MM.1S (cell line): ENCODE results near the gene SPATA12.

Experiments
- DNase-seq: peaks from one replicate; pipeline ENCODE4 v3.0.0-alpha.2; 2015
- H2AFZ ChIP-seq: fragments of 300-600 bp; sonication (generic); 2 replicates; pipeline ENCODE4 v1.6.0; 2016; ENCODE audit warnings: antibody characterized with exemption, low read length
- H3F3A ChIP-seq: fragments of 300-600 bp; sonication (generic); 2 replicates; pipeline ENCODE4 v1.6.1; 2016; ENCODE audit warnings: mild to moderate bottlenecking, antibody characterized with exemption, low read length, moderate library complexity, mixed read lengths; ENCODE audit not compliant: insufficient read depth
- H3K27ac ChIP-seq: fragments of 300-600 bp; sonication (generic); 2 replicates; pipeline ENCODE4 v1.5.1; 2016; ENCODE audit warnings: mild to moderate bottlenecking, low read length
- H3K27me3 ChIP-seq: fragments of 300-600 bp; sonication (generic); replicated peaks from 2 replicates; pipeline ENCODE4 v1.6.0; 2016; ENCODE audit warnings: low read length; ENCODE audit not compliant: insufficient read depth
- H3K36me3 ChIP-seq: fragments of 300-600 bp; sonication (generic); replicated peaks from 2 replicates; pipeline ENCODE4 v1.6.1; 2016; ENCODE audit warnings: mild to moderate bottlenecking, low read length, mixed read lengths; ENCODE audit not compliant: insufficient read depth
- H3K4me1 ChIP-seq: fragments of 300-600 bp; sonication (generic); 2 replicates; pipeline ENCODE4 v1.6.1; 2016; ENCODE audit warnings: low read length, mixed read lengths
- H3K4me2 ChIP-seq: fragments of 300-600 bp; sonication (generic); 2 replicates; pipeline ENCODE4 v1.6.0; 2016; ENCODE audit warnings: low read depth, low read length
- H3K4me3 ChIP-seq: fragments of 300-600 bp; sonication (generic); 2 replicates; pipeline ENCODE4 v1.5.1; 2016; ENCODE audit warnings: low read length, mixed read lengths
- H3K79me2 ChIP-seq: fragments of 300-600 bp; sonication (generic); 2 replicates; pipeline ENCODE4 v1.6.1; 2016; ENCODE audit warnings: mixed run types, low read length, mixed read lengths
- H3K9ac ChIP-seq: fragments of 300-600 bp; sonication (generic); 2 replicates; pipeline ENCODE4 v1.6.1; 2016; ENCODE audit warnings: low read length, mixed read lengths
- H3K9me2 ChIP-seq: fragments of 300-600 bp; sonication (generic); replicated peaks from 2 replicates; pipeline ENCODE4 v1.6.1; 2016; ENCODE audit warnings: mild to moderate bottlenecking, low read length, mixed read lengths; ENCODE audit not compliant: insufficient read depth
- H3K9me3 ChIP-seq: fragments of 300-600 bp; sonication (generic); replicated peaks from 2 replicates; pipeline ENCODE4 v1.6.1; 2016; ENCODE audit warnings: mild to moderate bottlenecking, low read length, mixed read lengths; ENCODE audit not compliant: insufficient read depth
- H4K20me1 ChIP-seq: fragments of 300-600 bp; sonication (generic); 2 replicates; pipeline ENCODE4 v1.6.1; 2016; ENCODE audit warnings: mild to moderate bottlenecking, low read length, moderate library complexity, mixed read lengths; ENCODE audit not compliant: insufficient read depth
- EZH2 ChIP-seq: fragments of 300-600 bp; sonication (generic); optimal IDR thresholded peaks from 2 replicates; pipeline ENCODE3; 2017; ENCODE audit warnings: low read depth, mild to moderate bottlenecking, antibody characterized with exemption, low read length, mixed read lengths
- EZH2phosphoT487 ChIP-seq: fragments of 300-600 bp; sonication (generic); IDR thresholded peaks from 2 replicates; pipeline ENCODE4 v1.6.1; 2018; ENCODE audit warnings: antibody characterized with exemption, low read length
- TF ChIP-seq, protein P1 (sequence below): fragments of 300-600 bp; sonication (generic); IDR thresholded peaks from 2 replicates; pipeline ENCODE4 v1.5.1; 2016; ENCODE audit warnings: antibody characterized with exemption, low read length, mixed read lengths

SPATA12 gene

DNA sequence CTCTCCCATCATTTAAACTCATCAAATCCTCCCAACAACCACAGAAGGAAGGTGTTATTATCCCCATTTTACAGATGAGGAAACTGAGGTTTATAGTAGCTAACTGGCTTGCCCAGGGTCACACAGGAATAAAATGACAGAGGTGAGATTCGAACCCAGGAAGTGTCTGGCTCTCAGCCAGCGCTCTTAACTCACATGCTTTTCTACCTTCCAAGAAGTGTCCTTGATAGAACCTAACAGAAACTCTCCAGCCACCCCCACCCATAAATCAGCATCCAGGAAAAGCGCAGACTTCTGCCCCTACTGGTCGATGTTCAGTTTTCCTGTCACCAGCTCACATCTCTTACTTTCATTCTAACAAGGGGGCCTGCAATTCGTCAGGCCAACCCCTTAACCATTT lies 51.7 kb downstream of the SPATA12 start:
- Histone ChIP-seq H3K36me3 (no peaks in the 10 kb centered on the region), H3K79me2 (no peaks in the 10 kb centered on the region), H3K27ac (no peak overlapping the region), H3K9me3 (no peaks in the 10 kb centered on the region), H3K9ac (no peak overlapping the region), H3K9me2 (no peaks in the 10 kb centered on the region), H3K4me3 (no peak overlapping the region), H2AFZ (no peak overlapping the region), H4K20me1 (no peaks in the 10 kb centered on the region), H3F3A (no peaks in the 10 kb centered on the region), H3K4me2 (no peak overlapping the region), H3K4me1 (no peaks in the 10 kb centered on the region), H3K27me3 (no peaks in the 10 kb centered on the region)
- DNase-seq, result peak; percentile 11
- TF ChIP-seq, protein P1, sequence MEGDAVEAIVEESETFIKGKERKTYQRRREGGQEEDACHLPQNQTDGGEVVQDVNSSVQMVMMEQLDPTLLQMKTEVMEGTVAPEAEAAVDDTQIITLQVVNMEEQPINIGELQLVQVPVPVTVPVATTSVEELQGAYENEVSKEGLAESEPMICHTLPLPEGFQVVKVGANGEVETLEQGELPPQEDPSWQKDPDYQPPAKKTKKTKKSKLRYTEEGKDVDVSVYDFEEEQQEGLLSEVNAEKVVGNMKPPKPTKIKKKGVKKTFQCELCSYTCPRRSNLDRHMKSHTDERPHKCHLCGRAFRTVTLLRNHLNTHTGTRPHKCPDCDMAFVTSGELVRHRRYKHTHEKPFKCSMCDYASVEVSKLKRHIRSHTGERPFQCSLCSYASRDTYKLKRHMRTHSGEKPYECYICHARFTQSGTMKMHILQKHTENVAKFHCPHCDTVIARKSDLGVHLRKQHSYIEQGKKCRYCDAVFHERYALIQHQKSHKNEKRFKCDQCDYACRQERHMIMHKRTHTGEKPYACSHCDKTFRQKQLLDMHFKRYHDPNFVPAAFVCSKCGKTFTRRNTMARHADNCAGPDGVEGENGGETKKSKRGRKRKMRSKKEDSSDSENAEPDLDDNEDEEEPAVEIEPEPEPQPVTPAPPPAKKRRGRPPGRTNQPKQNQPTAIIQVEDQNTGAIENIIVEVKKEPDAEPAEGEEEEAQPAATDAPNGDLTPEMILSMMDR, result peak; percentile 35
- TF ChIP-seq EZH2 (no peak), EZH2phosphoT487 (no peak)

DNA sequence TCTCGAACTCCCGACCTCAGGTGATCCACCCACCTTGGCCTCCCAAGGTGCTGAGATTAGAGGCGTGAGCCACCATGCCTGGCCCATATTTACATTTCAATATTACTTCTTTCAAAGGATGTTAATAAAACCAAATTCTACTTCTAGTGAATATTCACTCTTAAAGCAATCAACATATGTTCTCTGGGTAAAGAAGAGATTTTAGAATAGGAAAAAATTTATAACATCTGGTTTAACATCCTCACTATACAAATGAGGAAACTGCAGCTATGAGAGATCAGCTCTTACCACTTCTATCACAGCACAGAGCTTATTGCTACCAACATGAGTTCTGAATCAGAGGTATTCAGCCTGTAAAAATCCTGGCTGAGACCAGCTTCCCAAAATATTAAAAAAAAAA lies 56.0 kb downstream of the SPATA12 start:
- Histone ChIP-seq H3K79me2 (no peaks in the 10 kb centered on the region), H3K36me3 (no peaks in the 10 kb centered on the region), H3K4me2 (no peak overlapping the region), H3K27me3 (no peaks in the 10 kb centered on the region), H3K27ac (no peak overlapping the region), H3F3A (no peaks in the 10 kb centered on the region), H2AFZ (no peak overlapping the region), H3K4me1 (no peaks in the 10 kb centered on the region), H3K4me3 (no peak overlapping the region), H3K9me2 (no peaks in the 10 kb centered on the region), H3K9ac (no peak overlapping the region), H4K20me1 (no peaks in the 10 kb centered on the region), H3K9me3 (no peaks in the 10 kb centered on the region)
- no peak for DNase-seq
- TF ChIP-seq EZH2, result no peak
- no peak for TF ChIP-seq EZH2phosphoT487
- TF ChIP-seq, protein P1, result no peak

DNA sequence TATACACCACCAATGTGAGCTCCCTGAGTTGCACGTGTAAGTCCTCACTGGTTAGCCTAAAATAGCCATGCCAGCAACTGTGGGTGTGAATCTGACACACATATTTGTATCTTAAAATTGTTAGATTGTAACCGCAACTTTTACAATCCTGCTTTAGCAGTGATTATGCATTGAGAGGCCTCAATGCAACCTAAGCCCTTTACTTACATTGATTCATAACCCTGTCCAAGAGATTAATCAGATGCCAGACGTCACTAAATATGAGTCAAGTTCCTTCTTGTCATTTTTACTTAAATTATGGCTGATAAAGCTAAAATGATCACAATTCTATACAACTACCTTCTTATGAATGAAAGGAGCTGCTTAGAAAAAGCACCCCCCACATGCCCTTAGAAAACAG lies 57.8 kb downstream of the SPATA12 start:
- Histone ChIP-seq H3K9ac (no peak overlapping the region), H3K4me3 (no peak overlapping the region), H3K36me3 (no peaks in the 10 kb centered on the region), H3K4me2 (no peak overlapping the region), H3K4me1 (no peaks in the 10 kb centered on the region), H2AFZ (no peak overlapping the region), H3K27me3 (no peaks in the 10 kb centered on the region), H3K9me2 (no peaks in the 10 kb centered on the region), H3K27ac (no peak overlapping the region), H4K20me1 (no peaks in the 10 kb centered on the region), H3K9me3 (no peaks in the 10 kb centered on the region), H3F3A (no peaks in the 10 kb centered on the region), H3K79me2 (no peaks in the 10 kb centered on the region)
- TF ChIP-seq, protein P1, result no peak
- no peak for TF ChIP-seq EZH2
- TF ChIP-seq EZH2phosphoT487, result no peak
- DNase-seq, result no peak
